Right atrium auricular region (tissue), 2 donors: ENCODE results near the gene ITGAD. TPM values are rescaled to one million over a fixed set of nuclear protein-coding genes. Genes with fewer than 3 reads are reported as not detected.

Source experiments
- DNase-seq: peaks from one replicate; pipeline ENCODE4 v3.0.0-alpha.2; 2019; ENCODE audit warnings: low spot score
- H3K27ac ChIP-seq, 2 donors: fragments of 200-600 bp; sonication (generic); 1 replicate in 1 of 2; 2 replicates in 1 of 2; pipeline ENCODE4 v1.5.1; 2016 to 2019
- H3K27me3 ChIP-seq, 2 donors: fragments of 200-600 bp; sonication (generic); one replicate each; pipeline versions ENCODE4 v1.5.1 to v1.6.0; 2017 to 2019
- H3K36me3 ChIP-seq: fragments of 200-600 bp; sonication (generic); one replicate; pipeline ENCODE4 v1.5.1; 2016
- H3K4me1 ChIP-seq, 2 donors: fragments of 200-600 bp; sonication (generic); one replicate each; pipeline versions ENCODE4 v1.5.1 to v1.6.0; 2017 to 2019
- H3K4me3 ChIP-seq, 2 donors: fragments of 200-600 bp; sonication (generic); 1 replicate in 1 of 2; 2 replicates in 1 of 2; pipeline ENCODE4 v1.5.1; 2017 to 2019; ENCODE audit warnings: mild to moderate bottlenecking in 1 of 2, moderate library complexity in 1 of 2
- H3K9me3 ChIP-seq, 2 donors: fragments of 200-600 bp; sonication (generic); one replicate each; pipeline ENCODE4 v1.5.1; 2019
- CTCF ChIP-seq, 2 donors: fragments of 200-600 bp; sonication (generic); IDR thresholded peaks; one replicate each; pipeline ENCODE4 v1.5.1; 2019; ENCODE audit warnings: antibody characterized with exemption in 2 of 2
- total RNA-seq, 2 donors: library from RNA; depleted of rRNA; stranded (reverse); fragments of >200 nt; gene quantifications; one replicate each; pipeline ENCODE4 v1.1.0, GENCODE V29; 2016

ITGAD gene
- total RNA-seq, 2 donors from 2014 or later = not detected

GRCh38 chr16:31356566-31357323 is 36.4 kb upstream of the ITGAD start:
- peaks cover 0 to 11% of the 10 kb centered on the region in 2 donors for H3K4me1 ChIP-seq
- H3K9me3 ChIP-seq = no peaks in the 10 kb centered on the region
- H3K4me3 ChIP-seq = no peak overlapping the region
- no peaks in the 10 kb centered on the region for H3K27me3 ChIP-seq
- no peak for DNase-seq
- H3K27ac ChIP-seq = no peak overlapping the region
- no peaks in the 10 kb centered on the region for H3K36me3 ChIP-seq
- TF ChIP-seq CTCF (IDR thresholded peaks at IDR 0.05) = no peak

DNA sequence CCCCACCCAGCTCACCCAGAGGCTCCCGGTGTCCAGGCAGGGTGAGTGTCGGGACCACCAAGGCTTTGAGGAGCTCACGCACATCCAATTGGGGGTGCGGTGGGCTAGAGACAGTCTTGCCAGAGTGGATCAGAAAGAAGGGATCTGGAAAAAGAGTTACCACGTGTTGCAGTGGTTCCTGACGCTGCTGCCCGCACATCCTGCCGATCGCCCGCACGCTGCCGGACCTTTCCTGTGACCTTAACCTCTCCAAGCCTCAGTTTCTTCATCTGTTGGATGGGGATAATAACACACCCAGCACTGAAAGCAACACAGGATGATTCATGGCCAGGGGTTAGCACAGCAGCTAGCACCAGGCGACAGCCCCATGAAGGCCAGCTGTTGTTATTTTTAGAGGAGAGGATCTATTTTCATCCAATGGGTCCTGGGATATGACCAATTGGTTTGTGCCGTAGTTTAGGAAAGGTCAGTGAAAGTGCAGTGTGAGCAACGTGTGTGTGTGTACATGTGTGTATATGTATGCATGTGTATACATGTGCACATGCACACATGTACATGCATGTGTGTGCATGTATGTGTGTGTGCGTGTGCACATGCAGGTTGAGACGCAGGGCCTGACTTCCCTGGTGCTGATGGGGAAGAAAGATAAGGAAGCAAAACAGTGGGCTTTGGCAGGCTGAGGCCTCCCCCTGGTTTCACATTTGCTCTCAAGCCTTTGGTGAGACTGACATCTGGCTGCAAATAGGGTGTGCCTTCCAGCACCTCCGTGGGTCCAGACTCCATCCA is 35.6 kb upstream of the ITGAD start:
- Histone ChIP-seq H3K27ac (no peak overlapping the region), H3K9me3 (no peaks in the 10 kb centered on the region), H3K36me3 (no peaks in the 10 kb centered on the region), H3K4me3 (no peak overlapping the region), H3K4me1 (peaks cover 0 to 11% of the 10 kb centered on the region in 2 donors), H3K27me3 (no peaks in the 10 kb centered on the region)
- no peak for DNase-seq
- TF ChIP-seq CTCF (IDR thresholded peaks at IDR 0.05) = no peak

DNA sequence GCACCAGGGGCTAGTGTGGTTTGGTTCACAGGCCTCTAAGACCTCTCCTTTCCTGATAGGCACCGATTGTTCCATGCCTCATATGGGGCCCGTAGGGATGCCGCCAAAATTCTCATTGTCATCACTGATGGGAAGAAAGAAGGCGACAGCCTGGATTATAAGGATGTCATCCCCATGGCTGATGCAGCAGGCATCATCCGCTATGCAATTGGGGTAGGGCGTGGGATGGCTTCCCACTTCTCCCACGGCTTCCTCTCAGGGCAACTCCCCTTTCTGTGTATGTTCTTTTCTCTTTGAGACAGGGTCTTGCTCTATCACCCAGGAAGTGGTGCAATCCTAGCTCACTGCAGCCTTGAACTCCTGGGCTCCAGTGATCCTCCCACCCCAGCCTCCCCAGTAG is 32.9 kb upstream of the ITGAD start:
- TF ChIP-seq CTCF (IDR thresholded peaks at IDR 0.05) = no peak
- no peak overlapping the region for H3K4me3 ChIP-seq
- H3K27ac ChIP-seq = no peak overlapping the region
- H3K4me1 ChIP-seq = peaks cover 0 to 11% of the 10 kb centered on the region in 2 donors
- H3K36me3 ChIP-seq = no peaks in the 10 kb centered on the region
- DNase-seq = no peak
- H3K27me3 ChIP-seq = no peaks in the 10 kb centered on the region
- H3K9me3 ChIP-seq = no peaks in the 10 kb centered on the region

DNA sequence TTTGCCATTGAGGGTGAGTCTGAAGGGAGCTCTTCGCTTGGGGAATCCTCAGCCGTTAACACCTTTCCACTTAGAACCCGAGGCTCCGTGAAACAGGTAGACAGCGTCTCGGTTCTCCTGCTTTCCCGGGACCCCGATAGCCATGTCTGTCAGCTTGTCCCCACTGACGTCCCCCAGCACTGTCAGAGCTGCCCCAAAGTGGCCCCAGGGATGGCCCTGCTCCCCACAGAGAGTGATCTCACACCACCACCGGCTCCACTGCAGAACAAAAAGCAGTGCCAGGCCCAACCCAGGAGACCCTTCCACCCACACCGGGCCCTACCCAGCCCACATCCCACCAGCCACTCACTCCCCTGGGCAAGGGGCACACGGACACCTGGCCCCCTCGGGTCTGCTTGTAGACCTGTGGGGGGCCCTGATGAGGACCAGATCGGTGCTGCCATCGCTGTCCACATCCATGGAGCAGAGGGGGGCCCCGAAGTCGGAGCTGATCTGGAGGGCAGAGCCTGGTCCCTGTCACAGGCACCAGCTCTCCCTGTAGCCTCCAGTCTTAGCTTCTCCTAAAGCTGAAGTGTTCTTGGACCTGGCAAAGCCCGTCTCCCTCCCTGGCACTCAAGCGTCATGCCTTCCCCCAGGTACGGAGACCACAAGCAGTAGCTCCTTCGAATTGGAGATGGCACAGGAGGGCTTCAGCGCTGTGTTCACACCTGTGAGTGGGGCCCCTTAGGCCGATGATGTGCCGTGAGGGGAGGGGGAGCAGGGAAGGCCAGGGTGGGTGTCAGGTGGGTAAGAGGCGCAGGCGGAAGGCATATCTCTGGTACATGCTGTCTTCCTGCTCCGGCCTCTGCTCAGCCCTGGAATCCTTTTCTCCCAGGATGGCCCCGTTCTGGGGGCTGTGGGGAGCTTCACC is 31.7 kb upstream of the ITGAD start:
- Histone ChIP-seq H3K27me3 (no peaks in the 10 kb centered on the region), H3K36me3 (no peaks in the 10 kb centered on the region), H3K4me3 (no peak overlapping the region), H3K4me1 (peaks cover 0 to 11% of the 10 kb centered on the region in 2 donors), H3K27ac (no peak overlapping the region), H3K9me3 (no peaks in the 10 kb centered on the region)
- no peak for DNase-seq
- TF ChIP-seq CTCF (IDR thresholded peaks at IDR 0.05) = no peak

DNA sequence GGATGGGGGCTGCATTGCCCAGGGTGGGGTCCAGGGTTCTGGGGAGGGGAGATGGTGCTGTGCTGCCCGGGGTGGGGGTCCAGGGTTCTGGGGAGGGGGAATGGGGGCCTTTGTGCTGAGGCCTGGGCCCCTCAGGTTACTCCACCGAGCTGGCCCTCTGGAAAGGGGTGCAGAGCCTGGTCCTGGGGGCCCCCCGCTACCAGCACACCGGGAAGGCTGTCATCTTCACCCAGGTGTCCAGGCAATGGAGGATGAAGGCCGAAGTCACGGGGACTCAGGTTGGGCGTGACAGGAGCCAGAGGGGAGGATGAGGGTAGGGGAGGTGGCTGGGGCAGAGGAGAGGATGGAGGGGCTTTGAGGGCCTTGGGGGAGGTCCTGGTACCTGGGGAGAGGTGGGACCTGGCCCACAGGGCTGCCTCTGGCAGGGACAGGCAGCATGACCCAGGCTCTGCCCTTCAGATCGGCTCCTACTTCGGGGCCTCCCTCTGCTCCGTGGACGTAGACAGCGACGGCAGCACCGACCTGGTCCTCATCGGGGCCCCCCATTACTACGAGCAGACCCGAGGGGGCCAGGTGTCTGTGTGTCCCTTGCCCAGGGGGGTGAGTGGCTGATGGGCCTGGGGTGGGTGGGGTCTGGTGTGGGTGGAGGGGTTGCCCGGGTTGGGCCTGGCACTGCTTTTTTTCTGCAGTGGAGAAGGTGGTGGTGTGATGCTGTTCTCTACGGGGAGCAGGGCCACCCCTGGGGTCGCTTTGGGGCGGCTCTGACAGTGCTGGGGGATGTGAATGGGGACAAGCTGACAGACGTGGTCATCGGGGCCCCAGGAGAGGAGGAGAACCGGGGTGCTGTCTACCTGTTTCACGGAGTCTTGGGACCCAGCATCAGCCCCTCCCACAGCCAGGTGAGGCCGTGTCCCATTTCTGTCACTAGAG is 30.4 kb upstream of the ITGAD start:
- Histone ChIP-seq H3K4me3 (no peak overlapping the region), H3K27ac (no peak overlapping the region), H3K36me3 (no peaks in the 10 kb centered on the region), H3K9me3 (no peaks in the 10 kb centered on the region), H3K27me3 (no peaks in the 10 kb centered on the region), H3K4me1 (peaks cover 0 to 4% of the 10 kb centered on the region in 2 donors)
- TF ChIP-seq CTCF (IDR thresholded peaks at IDR 0.05) = no peak
- no peak for DNase-seq
